ENCODE results near the gene PMPCA. TPM values are rescaled to one million over a fixed set of nuclear protein-coding genes. Genes with fewer than 3 reads are reported as not detected.

PMPCA gene
- total RNA-seq, 1 experiment from 2014 or later, result 54.9 TPM

DNA sequence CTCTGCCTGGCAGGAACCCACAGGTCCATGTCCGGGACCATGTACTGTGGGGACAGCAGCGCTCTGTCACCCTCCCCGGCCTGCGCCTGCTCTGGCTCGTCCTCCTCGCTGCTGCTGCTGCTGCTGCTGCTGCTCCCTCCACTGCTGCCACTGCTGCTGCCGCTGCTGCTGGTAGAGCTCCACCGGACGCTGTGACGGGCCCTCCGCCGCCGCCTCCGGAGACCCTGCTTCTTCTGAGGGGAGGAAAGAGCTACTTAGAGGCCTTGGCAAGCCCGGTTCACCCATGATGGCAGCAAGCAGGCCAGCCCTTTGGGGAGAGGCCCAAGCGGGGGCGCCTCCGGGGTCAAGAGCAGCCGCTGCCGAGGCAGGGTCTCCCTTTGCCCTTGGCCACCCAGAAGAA, 27.0 kb upstream of the PMPCA start:
- Histone ChIP-seq H3K9ac (ENCODE audit: low read length) (no peak overlapping the region), H3K27me3 (ENCODE audit: low read length) (no peaks in the 10 kb centered on the region), H3K79me2 (ENCODE audit: low read length) (no peaks in the 10 kb centered on the region), H3K4me2 (ENCODE audit: low read length) (no peak overlapping the region), H4K20me1 (ENCODE audit: low read length) (no peaks in the 10 kb centered on the region), H2AFZ (ENCODE audit: low read length) (no peak overlapping the region), H3K36me3 (ENCODE audit: low read depth, low read length) (peaks cover 9% of the 10 kb centered on the region; the same call in 1 of the 2 replicates), H3K9me2 (replicated peaks; ENCODE audit: low read length) (no peaks in the 10 kb centered on the region), H3F3A (ENCODE audit: low read length, unreplicated experiment) (no peaks in the 10 kb centered on the region), H3K27ac (ENCODE audit: low read length) (no peak overlapping the region), H3K4me3 (ENCODE audit: low read length) (no peak overlapping the region), H3K4me1 (ENCODE audit: insufficient read depth, low read length) (no peaks in the 10 kb centered on the region), H3K9me3 (ENCODE audit: low read length) (no peaks in the 10 kb centered on the region)
- ChIA-PET POLR2A (ENCODE audit: unreplicated experiment) (interaction anchor here (0.6 kb wide), 1 partner anchor 20 kb away, joined by 3 read pairs; the partner anchor contains the start of gene DNLZ), CTCF (no interaction called here)
- TF ChIP-seq, protein P1, sequence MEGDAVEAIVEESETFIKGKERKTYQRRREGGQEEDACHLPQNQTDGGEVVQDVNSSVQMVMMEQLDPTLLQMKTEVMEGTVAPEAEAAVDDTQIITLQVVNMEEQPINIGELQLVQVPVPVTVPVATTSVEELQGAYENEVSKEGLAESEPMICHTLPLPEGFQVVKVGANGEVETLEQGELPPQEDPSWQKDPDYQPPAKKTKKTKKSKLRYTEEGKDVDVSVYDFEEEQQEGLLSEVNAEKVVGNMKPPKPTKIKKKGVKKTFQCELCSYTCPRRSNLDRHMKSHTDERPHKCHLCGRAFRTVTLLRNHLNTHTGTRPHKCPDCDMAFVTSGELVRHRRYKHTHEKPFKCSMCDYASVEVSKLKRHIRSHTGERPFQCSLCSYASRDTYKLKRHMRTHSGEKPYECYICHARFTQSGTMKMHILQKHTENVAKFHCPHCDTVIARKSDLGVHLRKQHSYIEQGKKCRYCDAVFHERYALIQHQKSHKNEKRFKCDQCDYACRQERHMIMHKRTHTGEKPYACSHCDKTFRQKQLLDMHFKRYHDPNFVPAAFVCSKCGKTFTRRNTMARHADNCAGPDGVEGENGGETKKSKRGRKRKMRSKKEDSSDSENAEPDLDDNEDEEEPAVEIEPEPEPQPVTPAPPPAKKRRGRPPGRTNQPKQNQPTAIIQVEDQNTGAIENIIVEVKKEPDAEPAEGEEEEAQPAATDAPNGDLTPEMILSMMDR (conservative IDR thresholded peaks at IDR 0.05; ENCODE audit: low read depth, low read length), result no peak
- no peak for TF ChIP-seq EZH2phosphoT487 (IDR thresholded peaks at IDR 0.05; ENCODE audit: borderline replicate concordance, low read length)
- no peak for TF ChIP-seq EZH2 (IDR thresholded peaks at IDR 0.05; ENCODE audit: low read length, unreplicated experiment)
- DNase-seq, result no peak
- no TSS peak for BruUV-seq (replicated peaks)
- no peak for ATAC-seq
- intact Hi-C loops (cut with micrococcal nuclease), result no loop called here

DNA sequence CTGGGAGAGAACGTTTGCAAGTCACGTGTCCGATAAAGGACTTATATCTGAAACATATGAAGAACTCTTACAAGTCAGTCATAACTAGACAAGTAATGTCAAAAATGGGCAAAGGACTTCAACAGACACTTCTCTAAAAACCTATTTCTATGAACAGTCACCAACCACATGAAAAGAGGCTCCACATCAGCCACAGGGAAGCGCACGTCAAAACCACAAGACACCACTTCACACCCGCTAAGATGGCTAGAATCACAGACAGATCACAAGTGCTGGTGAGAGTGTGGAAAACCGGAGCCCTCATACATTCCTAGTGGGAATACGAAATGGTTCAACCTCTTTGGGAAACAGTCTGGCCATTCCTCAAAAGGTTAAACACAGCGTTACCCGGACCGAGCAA, 25.4 kb upstream of the PMPCA start:
- CTCF ChIA-PET, result interaction anchor here (0.6 kb wide), 1 partner anchor 57 kb away, joined by 7 read pairs; the partner anchor contains the start of gene GPSM1
- no peak overlapping the region for H3K4me2 ChIP-seq (ENCODE audit: low read length)
- TF ChIP-seq EZH2 (IDR thresholded peaks at IDR 0.05; ENCODE audit: low read length, unreplicated experiment) (no peak), EZH2phosphoT487 (IDR thresholded peaks at IDR 0.05; ENCODE audit: borderline replicate concordance, low read length) (no peak)
- TF ChIP-seq, protein P1 (conservative IDR thresholded peaks at IDR 0.05; ENCODE audit: low read depth, low read length), result no peak
- H3K4me3 ChIP-seq (ENCODE audit: low read length), result no peak overlapping the region
- intact Hi-C loops (cut with micrococcal nuclease), result no loop called here
- no peaks in the 10 kb centered on the region for H3K9me2 ChIP-seq (replicated peaks; ENCODE audit: low read length)
- H4K20me1 ChIP-seq (ENCODE audit: low read length), result no peaks in the 10 kb centered on the region
- no peak overlapping the region for H2AFZ ChIP-seq (ENCODE audit: low read length)
- DNase-seq, result no peak
- no peak overlapping the region for H3K27ac ChIP-seq (ENCODE audit: low read length)
- no peaks in the 10 kb centered on the region for H3K27me3 ChIP-seq (ENCODE audit: low read length)
- H3K9me3 ChIP-seq (ENCODE audit: low read length), result no peaks in the 10 kb centered on the region
- no peak overlapping the region for H3K9ac ChIP-seq (ENCODE audit: low read length)
- BruUV-seq (replicated peaks), result no TSS peak
- ATAC-seq, result no peak
- H3K79me2 ChIP-seq (ENCODE audit: low read length), result no peaks in the 10 kb centered on the region
- H3K4me1 ChIP-seq (ENCODE audit: insufficient read depth, low read length), result no peaks in the 10 kb centered on the region
- POLR2A ChIA-PET (ENCODE audit: unreplicated experiment), result no interaction called here
- peaks cover 9% of the 10 kb centered on the region; the same call in 1 of the 2 replicates for H3K36me3 ChIP-seq (ENCODE audit: low read depth, low read length)
- H3F3A ChIP-seq (ENCODE audit: low read length, unreplicated experiment), result no peaks in the 10 kb centered on the region

DNA sequence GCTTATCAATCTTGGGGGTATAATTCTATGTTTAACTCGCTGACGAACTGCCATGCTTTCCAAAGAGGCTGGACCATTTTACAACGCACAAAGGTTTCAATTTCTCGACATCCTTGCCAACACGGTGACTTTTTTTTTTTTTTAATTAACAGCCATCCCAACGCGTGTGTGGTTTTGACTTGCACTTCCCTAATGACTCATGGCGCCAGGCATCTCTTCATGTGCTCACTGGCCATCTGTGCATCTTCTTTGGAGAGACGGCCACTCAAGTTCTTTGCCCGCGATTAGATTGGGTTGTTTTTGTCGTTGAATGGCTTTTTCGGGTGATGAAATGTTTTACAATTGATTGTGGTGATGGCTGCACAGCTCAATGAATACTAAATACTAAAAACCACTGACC, 24.4 kb upstream of the PMPCA start:
- ChIA-PET POLR2A (ENCODE audit: unreplicated experiment) (interaction anchor here (0.6 kb wide), 1 partner anchor 63 kb away, joined by 4 read pairs; no protein-coding TSS in a partner anchor), CTCF (no interaction called here)

More for the DNA sequence above, 24.4 kb upstream of the PMPCA start:
- intact Hi-C loops (cut with micrococcal nuclease), result no loop called here
- ATAC-seq (no peak), DNase-seq (no peak)
- H3K27me3 ChIP-seq (ENCODE audit: low read length), result no peaks in the 10 kb centered on the region
- no peaks in the 10 kb centered on the region for H3K9me2 ChIP-seq (replicated peaks; ENCODE audit: low read length)
- H3K4me1 ChIP-seq (ENCODE audit: insufficient read depth, low read length), result no peaks in the 10 kb centered on the region
- H3K79me2 ChIP-seq (ENCODE audit: low read length), result no peaks in the 10 kb centered on the region
- no peaks in the 10 kb centered on the region for H3F3A ChIP-seq (ENCODE audit: low read length, unreplicated experiment)
- no peaks in the 10 kb centered on the region for H4K20me1 ChIP-seq (ENCODE audit: low read length)
- H2AFZ ChIP-seq (ENCODE audit: low read length), result no peak overlapping the region
- no peak overlapping the region for H3K27ac ChIP-seq (ENCODE audit: low read length)
- no peak overlapping the region for H3K9ac ChIP-seq (ENCODE audit: low read length)
- H3K4me3 ChIP-seq (ENCODE audit: low read length), result no peak overlapping the region
- TF ChIP-seq, protein P1 (conservative IDR thresholded peaks at IDR 0.05; ENCODE audit: low read depth, low read length), result no peak
- TF ChIP-seq EZH2 (IDR thresholded peaks at IDR 0.05; ENCODE audit: low read length, unreplicated experiment) (no peak), EZH2phosphoT487 (IDR thresholded peaks at IDR 0.05; ENCODE audit: borderline replicate concordance, low read length) (no peak)
- H3K9me3 ChIP-seq (ENCODE audit: low read length), result no peaks in the 10 kb centered on the region
- no peak overlapping the region for H3K4me2 ChIP-seq (ENCODE audit: low read length)
- no TSS peak for BruUV-seq (replicated peaks)
- peaks cover 9% of the 10 kb centered on the region; the same call in 1 of the 2 replicates for H3K36me3 ChIP-seq (ENCODE audit: low read depth, low read length)
